ENCODE measurements around the gene MRPL28.
"Not testable (repeated sequence)": the region's sequence is repeated elsewhere in the genome, so short reads cannot be mapped to it uniquely, and the experiment has no call there.

- not testable (repeated sequence) for TF ChIP-seq CTCF, POLR2A (IDR thresholded peaks at IDR 0.05)
These were observed 39.0 kb downstream of the MRPL28 start for GRCh38 chr16:331181-331814.
